HG03196 (cell line): ENCODE measurements around the gene RAPGEFL1.
"Not testable (repeated sequence)": the region's sequence is repeated elsewhere in the genome, so short reads cannot be mapped to it uniquely, and the experiment has no call there.

ENCODE experiments used
- ATAC-seq: cut with Tn5 transposase; IDR thresholded peaks from one replicate; pipeline ENCODE4 v1.9.1; 2021; ENCODE audit not compliant: unreplicated experiment

The RAPGEFL1 gene

DNA sequence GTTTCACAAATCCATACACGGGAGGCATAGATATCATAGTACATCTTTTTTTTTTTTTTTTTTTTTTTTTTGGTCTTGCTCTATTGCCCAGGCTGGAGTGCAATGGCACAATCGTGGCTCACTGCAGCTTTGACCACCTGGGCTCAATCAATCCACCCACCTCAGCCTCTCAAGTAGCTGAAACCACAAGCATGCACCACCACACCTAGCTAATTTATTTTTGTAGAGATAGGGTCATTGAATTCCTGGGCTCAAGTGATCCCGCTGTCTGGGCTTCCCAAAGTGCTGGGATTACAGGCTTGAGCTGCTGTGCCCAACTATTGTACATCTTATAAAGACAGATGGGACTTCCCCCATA lies 3.5 kb upstream of the RAPGEFL1 start:
- ATAC-seq = no peak

DNA sequence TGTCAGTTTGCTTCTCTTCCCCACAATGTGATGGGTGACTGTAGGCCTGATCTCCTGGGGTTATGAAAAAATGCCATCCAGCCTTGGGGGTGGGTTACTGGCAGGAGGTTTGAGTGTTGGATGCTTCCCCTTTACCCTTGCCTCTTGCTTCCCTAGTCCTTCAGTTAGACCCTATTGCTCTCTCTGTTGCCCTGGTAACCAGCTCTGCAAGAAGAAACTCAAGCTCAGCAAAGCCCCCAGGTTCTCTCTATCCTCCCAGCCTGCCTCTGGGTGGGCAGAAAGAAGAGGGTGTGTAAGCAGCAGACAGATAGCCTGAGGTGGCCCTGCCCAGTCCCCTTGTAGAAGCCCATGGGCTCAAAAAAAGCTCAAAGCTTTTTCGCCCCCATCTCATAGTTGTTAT lies 2.8 kb upstream of the RAPGEFL1 start:
- no peak for ATAC-seq

DNA sequence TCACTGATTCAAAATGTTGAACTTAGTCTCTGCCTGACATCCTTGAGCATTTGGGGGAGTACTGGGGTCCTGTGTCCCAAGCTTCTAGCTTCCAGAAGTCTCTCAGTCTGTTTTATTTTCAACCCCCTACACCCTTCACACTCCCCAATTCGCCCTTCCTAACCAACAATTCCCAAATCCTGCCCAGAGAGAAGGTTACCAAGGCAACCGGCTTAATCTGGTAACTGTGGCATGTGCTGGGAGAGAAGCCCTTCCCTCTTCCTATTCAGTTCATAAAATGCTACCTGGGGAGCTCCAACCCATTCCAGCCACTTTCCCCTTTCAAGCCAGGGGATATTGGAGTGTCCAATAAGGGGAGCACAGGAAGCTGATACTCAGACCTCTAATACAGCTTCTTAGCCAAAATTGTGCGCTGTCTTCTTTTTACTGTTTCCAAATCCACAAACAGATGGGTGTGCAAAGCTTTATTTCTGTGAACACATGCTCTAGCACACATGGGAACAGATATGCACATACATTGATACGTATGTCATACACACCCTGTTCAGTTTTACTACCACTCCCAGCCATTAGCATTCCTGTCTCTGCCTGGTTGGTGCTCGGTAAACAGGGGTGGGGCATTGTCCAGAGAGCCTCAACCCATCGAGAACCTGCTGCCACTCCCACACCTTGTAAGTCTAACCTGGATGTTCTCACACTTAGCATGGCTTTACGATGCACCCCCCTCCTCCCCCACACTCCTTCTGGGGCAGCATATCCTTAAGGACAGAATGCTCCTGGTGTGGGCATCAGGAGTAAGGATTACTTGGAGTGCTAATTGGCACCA lies 1.1 kb upstream of the RAPGEFL1 start:
- ATAC-seq = no peak

DNA sequence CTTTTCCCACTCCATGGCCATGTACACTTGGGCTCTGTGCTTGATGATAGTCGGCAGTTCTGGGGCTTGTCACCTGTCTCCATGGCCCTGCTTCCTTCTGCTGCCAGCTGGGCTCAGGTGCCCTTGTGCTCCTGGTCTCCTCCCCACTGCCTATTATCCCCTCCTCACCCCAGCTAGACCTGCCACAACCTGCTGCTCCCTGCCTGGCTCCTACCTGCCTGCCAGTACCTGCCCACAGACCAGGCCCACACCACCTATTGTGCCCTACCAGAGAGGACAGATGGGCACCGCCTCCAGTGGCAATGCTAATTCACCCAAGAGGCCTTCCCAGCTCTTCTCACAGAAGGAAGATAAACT lies 538 bp upstream of the RAPGEFL1 start:
- no peak for ATAC-seq

DNA sequence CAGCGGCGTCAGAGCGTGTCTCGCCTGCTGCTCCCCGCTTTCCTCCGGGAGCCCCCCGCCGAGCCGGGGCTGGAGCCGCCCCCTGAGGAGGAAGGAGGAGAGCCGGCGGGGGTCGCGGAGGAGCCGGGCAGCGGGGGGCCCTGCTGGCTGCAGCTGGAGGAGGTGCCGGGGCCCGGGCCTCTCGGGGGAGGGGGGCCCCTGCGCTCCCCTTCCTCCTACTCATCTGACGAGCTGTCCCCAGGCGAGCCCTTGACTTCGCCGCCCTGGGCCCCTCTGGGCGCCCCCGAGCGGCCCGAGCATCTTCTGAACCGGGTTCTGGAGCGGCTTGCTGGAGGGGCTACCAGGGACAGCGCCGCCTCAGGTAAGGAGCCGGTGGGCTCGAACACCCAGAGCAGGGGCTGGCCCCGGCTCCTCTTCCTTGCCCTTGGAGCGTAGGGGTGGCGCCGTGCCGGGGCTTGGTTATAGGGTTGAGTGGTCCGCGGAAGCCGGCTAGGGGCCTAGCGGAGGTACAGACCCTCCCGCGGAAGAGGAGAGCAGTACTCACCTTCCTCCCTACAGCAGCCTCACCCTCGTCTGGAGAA lies 841 bp downstream of the RAPGEFL1 start:
- ATAC-seq = no peak

DNA sequence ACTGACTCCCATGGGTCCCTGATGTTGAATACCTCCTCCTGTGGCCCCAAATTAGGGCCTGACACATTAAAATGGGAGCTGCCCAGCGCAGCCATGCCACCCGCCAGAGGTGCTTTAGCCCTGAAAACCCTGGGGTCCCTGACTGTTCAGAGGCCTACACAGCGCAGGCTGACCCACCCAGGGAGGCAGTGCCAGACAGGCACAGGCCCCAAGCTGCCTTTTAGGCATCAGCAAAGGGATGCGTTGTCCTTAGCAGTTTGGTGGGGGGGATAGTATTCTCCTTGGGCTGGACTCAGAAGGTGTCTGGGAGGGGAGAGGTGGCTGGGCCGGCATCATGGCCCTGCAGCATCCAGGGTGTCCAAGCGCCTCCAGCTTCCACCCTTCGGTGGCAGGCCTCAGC lies 1.4 kb downstream of the RAPGEFL1 start:
- ATAC-seq = no peak

DNA sequence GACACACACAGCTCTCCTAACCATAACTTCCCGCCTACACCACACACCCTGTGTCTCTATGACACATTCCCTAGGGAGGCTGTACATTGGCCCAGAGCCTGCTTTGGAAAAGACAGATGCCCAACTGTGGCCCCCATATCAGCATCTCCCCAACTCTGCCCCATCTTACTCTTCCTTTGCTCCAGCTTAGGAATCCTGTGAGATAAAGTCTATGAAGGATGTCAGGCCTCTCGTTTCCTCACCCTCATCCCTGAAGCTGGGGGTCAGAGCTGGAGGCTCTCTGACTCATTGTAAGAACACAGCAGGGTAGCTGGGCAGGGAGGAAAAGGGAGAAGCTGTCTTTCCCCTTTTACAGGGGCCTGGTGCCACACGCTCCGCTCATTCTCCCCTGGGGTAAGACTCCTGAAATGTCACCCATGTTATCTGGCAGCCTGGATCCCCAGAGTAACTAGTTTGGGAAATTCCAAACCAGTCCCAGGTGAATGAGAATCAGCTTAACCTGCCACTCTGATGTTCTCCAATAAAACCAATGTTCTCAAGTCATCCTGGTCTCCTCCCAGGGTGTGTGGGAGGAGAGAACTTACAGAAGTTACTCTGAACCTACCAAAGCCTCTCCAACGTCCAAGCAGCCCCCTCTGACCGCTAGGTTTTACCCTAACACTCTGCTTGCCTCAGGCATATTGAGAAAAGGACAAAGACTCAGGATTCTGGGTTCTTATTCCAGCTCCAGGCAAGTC lies 2.8 kb downstream of the RAPGEFL1 start:
- ATAC-seq = no peak

DNA sequence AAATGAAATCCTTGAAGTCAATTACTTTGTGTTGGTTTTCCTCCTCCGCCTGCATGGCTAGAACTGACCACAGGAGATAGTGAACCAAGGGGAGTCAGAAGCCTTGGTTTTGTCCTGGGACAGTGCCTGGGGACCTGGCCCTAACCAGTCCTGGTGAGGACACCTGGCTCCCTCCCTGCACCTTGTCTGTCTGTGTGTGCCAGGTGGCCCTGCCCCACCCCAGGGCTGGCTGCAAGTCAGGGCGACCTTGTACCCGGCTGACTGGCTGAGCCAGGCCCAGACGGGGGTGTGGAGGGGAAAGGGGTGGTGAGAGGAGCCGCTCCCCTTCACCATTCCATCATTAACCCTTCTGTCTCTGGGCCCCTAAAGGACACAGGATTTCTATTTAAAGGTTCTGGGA lies 3.4 kb downstream of the RAPGEFL1 start:
- no peak for ATAC-seq

DNA sequence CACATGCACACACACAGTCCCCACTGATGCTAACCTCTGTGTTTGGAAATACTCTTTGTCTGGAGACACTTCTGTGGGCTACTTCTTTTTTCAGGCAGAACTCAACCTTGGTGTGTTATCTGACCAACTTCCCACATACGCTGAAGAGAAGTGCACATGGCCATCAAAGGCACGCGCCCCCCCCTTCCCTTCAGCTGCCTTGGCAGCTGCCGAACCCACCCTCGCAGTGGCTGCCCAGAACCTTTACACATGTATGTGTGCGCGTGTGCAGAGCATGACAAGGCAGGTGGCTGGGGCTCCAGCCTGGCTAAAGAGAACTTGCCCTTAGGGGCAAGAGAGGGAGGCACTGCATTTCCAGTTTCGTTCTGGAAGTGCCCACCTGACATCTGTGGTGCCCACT lies 3.9 kb downstream of the RAPGEFL1 start:
- no peak for ATAC-seq

DNA sequence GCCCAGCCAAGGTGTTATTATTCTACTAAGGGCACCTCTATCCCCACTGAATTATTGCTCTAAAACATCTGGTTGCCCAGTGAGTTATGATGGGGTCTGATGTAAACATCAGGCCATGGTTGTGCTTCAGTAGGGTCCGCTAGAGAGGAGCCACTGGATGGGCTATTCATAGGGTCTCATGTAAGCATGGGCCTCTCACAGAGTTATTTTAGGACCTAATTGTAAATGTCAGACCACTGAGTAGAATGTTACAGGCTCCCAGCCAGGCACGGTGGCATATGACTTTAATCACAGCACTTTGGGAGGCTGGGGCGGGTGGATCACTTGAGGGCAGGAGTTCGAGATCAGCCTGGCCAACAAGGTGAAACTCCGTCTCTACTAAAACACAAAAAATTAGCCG lies 5.3 kb downstream of the RAPGEFL1 start:
- no peak for ATAC-seq

DNA sequence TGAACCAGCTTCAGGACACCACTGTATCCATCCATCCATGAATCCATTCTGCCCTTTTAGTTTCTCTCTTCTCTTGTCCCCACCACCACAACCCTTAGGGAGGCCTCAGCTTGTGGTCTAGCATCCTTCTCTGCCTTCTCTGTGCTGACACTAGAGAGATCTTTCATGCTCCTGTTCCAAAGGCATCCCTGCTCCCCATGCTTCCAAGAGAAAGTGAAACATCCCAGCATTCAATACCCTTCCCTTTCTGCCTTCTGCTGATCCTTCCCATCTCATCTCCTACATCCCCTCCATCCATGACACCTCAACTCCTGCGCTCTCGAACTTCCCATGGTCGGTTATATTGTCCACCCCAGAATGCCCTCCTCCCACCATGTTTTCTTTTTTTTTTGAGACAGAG lies 10.0 kb downstream of the RAPGEFL1 start:
- ATAC-seq = no peak

DNA sequence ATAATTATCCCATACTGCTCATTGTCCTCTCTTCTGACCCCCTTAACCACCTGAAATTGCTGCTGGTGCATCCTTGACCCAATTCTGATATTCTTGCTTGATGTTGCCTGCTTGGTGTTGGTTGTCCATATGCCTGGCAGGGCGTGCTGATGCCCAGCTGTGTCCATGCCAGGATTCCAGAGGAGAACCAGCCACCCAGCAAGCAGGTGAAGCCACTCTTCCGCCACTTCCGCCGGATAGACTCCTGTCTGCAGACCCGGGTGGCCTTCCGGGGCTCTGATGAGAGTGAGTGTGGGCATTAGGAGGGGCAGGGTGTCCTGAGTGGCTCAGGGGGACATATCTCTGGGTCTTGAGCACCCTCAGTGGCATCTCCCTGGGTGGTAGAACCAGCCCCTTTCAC lies 11.4 kb downstream of the RAPGEFL1 start:
- no peak for ATAC-seq

DNA sequence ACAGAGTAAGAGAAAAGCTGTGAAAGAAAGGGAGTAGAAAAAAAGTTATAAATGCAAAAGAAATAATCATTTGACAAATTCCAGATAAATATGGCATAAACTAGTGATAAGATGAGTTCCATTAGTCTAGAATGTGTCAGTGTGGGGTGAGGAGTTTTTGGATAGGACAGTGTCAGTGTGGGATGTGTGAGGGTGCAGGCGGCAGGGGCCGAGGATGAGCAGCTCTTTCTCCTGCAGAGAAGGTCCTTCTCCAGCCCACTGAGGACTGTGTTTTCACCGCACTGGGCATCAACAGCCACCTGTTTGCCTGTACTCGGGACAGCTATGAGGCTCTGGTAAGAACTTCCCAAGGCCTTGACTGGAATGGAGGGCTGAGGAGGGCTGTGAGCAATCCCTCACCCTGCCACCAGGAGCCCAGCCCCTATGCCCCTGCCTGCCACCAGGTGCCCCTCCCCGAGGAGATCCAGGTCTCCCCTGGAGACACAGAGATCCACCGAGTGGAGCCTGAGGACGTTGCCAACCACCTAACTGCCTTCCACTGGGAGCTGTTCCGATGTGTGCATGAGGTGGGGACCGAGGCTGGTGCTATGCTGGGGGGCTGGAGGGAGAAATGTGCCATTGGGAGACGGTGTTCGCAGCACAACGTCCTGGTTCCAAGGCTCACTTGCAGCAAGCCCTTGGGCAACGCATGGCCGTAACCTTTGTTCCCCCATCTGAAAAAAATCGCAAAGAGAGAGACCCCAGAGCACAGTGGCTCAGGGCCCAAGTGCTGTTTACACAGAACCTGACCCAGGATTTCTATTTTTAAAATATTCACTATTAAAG lies 13.1 kb downstream of the RAPGEFL1 start:
- ATAC-seq = no peak

DNA sequence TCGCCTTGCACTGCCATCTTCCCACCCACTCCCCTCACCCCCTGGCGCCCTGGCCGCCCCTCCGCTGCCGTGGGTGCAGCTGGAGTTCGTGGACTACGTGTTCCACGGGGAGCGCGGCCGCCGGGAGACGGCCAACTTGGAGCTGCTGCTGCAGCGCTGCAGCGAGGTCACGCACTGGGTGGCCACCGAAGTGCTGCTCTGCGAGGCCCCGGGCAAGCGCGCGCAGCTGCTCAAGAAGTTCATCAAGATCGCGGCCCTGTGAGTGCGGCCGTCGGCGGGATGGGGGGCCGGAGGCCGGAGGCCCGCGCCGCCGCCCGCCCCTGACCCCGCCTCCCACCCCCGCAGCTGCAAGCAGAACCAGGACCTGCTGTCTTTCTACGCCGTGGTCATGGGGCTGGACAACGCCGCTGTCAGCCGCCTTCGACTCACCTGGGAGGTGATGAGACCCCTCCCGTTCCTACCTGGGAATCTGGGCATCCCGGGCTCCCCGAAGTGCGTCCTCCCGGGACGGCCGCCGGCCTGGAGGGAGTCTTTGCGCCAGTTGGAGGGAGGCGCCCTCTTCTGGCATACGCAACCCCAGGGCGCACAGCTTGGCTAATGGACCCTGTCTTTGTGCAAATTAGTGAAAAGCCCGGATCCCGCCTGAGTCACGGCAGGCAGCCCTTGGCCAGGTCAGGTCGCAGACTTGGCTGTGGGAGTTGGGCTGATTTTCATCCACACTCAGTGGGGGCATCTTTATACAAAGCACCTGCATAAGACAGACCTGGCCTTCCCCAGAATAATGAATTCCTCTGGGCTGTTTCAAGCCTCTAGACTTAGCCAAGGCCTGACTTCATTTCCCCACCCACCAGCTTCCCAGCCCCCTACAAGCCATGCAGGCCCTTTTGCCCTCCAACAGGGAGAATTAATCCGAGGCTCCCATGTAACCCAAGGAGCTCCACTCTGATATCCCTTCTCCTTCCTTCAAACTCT lies 14.3 kb downstream of the RAPGEFL1 start:
- no peak for ATAC-seq

DNA sequence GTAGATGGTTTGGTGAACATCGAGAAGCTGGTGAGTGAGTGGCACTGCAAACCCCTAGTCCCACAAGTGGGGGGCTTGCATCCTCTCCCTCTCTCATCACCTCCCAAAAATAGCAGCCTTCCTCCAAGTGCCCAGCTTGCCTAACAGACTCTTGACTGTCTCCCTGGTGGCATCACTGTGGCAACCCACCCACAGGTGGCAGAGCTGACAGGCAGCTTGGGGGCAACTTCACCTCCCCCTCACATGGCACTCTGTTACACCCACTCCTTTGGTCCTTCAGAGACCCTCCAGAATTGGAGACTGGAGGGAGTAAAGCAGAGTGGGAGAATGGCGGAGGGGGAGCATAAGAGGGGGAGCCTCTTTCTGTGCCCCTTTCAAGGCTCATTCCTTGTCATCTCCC lies 15.7 kb downstream of the RAPGEFL1 start:
- no peak for ATAC-seq

DNA sequence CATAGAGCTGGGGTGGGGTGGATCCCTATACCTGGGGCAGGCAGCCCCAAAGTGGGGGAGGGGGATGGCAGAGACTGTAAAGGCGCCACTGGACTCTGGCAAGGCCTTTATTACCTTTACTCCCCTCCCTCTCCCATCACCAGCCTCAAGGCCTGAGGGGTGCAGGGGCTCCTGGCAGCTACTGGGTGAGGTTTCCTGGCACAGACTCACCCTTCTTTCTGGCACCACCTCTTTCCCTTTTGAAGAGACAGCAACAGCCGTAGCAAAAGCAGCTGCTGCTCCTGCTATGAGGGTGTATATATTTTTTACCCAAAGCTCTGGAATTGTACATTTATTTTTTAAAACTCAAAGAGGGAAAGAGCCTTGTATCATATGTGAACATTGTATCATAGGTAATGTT lies 17.6 kb downstream of the RAPGEFL1 start:
- ATAC-seq = no peak

DNA sequence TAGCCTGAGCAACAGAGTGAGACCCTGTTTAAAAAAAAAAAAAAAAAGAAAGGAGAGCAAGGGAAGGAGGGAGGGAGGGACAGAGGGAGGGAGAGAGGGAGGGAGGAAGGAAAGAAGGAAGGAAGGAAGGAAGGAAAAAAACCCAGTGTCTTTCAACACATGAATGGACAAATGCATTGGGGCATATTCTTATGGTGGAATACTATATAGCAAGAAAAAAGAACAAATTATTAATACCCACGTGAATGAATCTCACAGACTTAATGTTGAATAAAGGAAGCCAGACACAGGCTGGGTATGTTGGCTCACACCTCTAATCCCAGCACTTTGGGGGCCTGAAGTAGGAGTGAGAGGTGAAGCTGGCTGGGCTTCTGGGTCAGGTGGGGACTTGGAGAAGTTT lies 20.3 kb downstream of the RAPGEFL1 start:
- no peak for ATAC-seq

DNA sequence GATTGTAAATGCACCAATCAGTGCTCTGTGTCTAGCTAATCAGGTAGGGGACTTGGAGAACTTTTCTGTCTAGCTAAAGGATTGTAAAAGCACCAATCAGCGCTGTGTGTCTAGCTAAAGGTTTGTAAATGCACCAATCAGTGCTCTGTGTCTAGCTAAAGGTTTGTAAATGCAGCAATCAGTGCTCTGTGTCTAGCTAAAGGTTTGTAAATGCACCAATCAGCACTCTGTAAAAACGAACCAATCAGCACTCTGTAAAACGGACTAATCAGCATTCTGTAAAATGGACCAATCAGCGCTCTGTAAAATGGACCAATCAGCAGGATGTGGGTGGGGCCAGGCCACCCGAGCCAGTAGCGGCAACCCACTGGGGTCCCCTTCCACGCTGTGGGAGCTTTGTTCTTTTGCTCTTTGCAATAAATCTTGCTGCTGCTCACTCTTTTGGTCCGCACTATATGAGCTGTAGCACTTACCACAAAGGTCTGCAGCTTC lies 20.7 kb downstream of the RAPGEFL1 start:
- ATAC-seq = not testable (repeated sequence)

DNA sequence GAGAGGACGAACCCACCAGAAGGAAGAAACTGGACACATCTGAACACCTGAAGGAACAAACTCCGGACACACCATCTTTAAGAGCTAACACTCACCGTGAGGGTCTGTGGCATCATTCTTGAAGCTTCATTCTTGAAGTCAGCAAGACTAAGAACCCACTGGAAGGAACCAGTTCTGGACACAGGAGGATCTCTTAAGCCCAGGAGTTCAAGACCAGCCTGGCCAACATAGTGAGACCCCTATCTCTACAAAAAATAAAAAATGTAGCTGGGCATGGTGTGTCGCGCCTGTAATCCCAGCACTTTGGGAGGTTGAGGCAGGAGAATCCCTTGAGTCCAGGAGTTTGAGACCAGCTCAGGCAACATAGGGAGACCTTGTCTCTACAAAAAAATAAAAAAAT lies 21.3 kb downstream of the RAPGEFL1 start:
- no peak for ATAC-seq

DNA sequence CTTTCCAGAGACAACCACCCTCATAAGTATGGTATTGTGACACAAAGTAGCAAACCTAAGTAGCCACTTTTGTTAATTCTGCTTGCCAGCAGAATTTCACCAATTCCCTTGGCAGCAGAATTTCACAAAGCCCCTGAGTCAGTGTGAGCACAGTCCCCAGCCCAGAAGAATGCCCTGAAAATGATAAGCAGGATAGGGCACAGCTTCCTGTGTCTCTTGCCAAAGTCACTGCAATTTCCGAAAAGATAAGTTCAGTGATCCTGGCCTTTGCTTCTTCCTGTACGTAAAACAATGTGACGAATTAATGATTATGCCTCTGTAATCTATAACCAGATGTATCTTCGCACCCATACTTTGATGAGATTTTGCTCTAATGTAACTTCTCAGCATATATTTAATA lies 25.9 kb downstream of the RAPGEFL1 start:
- ATAC-seq = no peak
